GM21723 (cell line): ENCODE results near the gene STAG1.
"Not testable (repeated sequence)": the region's sequence is repeated elsewhere in the genome, so short reads cannot be mapped to it uniquely, and the experiment has no call there.

ENCODE experiments used
- ATAC-seq: cut with Tn5 transposase; IDR thresholded peaks from one replicate; pipeline ENCODE4 v1.9.1; 2021; ENCODE audit warnings: mild to moderate bottlenecking, moderate library complexity; ENCODE audit not compliant: unreplicated experiment

Gene STAG1

GRCh38 chr3:136653628-136654027 is 98.5 kb downstream of the STAG1 start:
- no peak for ATAC-seq

- ATAC-seq, result no peak
Observed at GRCh38 chr3:136651581-136651980, 100.6 kb downstream of the STAG1 start.

GRCh38 chr3:136650461-136650860 is 101.7 kb downstream of the STAG1 start:
- no peak for ATAC-seq

GRCh38 chr3:136645915-136646314 is 106.3 kb downstream of the STAG1 start:
- no peak for ATAC-seq

- ATAC-seq, result no peak
Observed at GRCh38 chr3:136644212-136644611, 108.0 kb downstream of the STAG1 start.

GRCh38 chr3:136643380-136643779 is 108.8 kb downstream of the STAG1 start:
- not testable (repeated sequence) for ATAC-seq

GRCh38 chr3:136642711-136643110 is 109.5 kb downstream of the STAG1 start:
- ATAC-seq, result no peak

GRCh38 chr3:136639069-136639468 is 113.1 kb downstream of the STAG1 start:
- ATAC-seq, result no peak

GRCh38 chr3:136637176-136637575 is 115.0 kb downstream of the STAG1 start:
- no peak for ATAC-seq

- ATAC-seq, result no peak
Observed at GRCh38 chr3:136634821-136635220, 117.4 kb downstream of the STAG1 start.

- ATAC-seq, result no peak
Observed at GRCh38 chr3:136632625-136633081, 119.5 kb downstream of the STAG1 start.

- no peak for ATAC-seq
Observed at GRCh38 chr3:136631424-136631823, 120.8 kb downstream of the STAG1 start.

GRCh38 chr3:136630915-136631314 is 121.3 kb downstream of the STAG1 start:
- no peak for ATAC-seq

- no peak for ATAC-seq
Observed at GRCh38 chr3:136626493-136626892, 125.7 kb downstream of the STAG1 start.

- ATAC-seq, result no peak
Observed at GRCh38 chr3:136624894-136625815, 127.0 kb downstream of the STAG1 start.

- no peak for ATAC-seq
Observed at GRCh38 chr3:136624371-136624770, 127.8 kb downstream of the STAG1 start.

GRCh38 chr3:136621628-136622027 is 130.6 kb downstream of the STAG1 start:
- no peak for ATAC-seq

GRCh38 chr3:136620436-136620835 is 131.7 kb downstream of the STAG1 start:
- ATAC-seq, result no peak

GRCh38 chr3:136617969-136618525 is 134.1 kb downstream of the STAG1 start:
- not testable (repeated sequence) for ATAC-seq

GRCh38 chr3:136617198-136617597 is 135.0 kb downstream of the STAG1 start:
- ATAC-seq, result no peak

GRCh38 chr3:136612512-136612911 is 139.7 kb downstream of the STAG1 start:
- no peak for ATAC-seq

- no peak for ATAC-seq
Observed at GRCh38 chr3:136606990-136607389, 145.2 kb downstream of the STAG1 start.
